Kidney (tissue), 14 donors: ENCODE measurements around the gene SCMH1. TPM values are rescaled to one million over a fixed set of nuclear protein-coding genes. Genes with fewer than 3 reads are reported as not detected.

Source experiments
- DNase-seq, 5 donors: peaks; one replicate each; pipeline ENCODE4 v3.0.0-alpha.2; 2013 to 2020
- FAIRE-seq: peaks from 2 replicates; lab custom pipeline; 2012; peaks lifted over from hg19 to GRCh38; lab: Jason Lieb, UNC
- H3K27ac ChIP-seq, 2 donors: one replicate each; pipeline ENCODE4 v1.7.0; 2013; ENCODE audit warnings: low read depth in 2 of 2, low read length in 2 of 2, inconsistent platforms in 1 of 2
- H3K27me3 ChIP-seq: one replicate; pipeline ENCODE4 v1.7.1; 2013; ENCODE audit warnings: low read length, inconsistent platforms; ENCODE audit not compliant: control insufficient read depth, insufficient read depth
- H3K36me3 ChIP-seq, 3 donors: one replicate each; pipeline versions ENCODE4 v1.7.0 to v1.7.1; 2013; ENCODE audit warnings: low read length in 3 of 3, control low read depth in 1 of 3, inconsistent platforms in 1 of 3; ENCODE audit not compliant: insufficient read depth in 3 of 3, control insufficient read depth in 2 of 3
- H3K4me1 ChIP-seq, 3 donors: one replicate each; pipeline versions ENCODE4 v1.7.0 to v1.7.1; 2013; ENCODE audit warnings: low read length in 3 of 3, inconsistent platforms in 1 of 3, low read depth in 1 of 3; ENCODE audit not compliant: control insufficient read depth in 2 of 3, insufficient read depth in 2 of 3
- H3K4me3 ChIP-seq, 3 donors: one replicate each; pipeline versions ENCODE4 v1.7.0 to v1.8.1; 2013; ENCODE audit warnings: low read length in 3 of 3, control low read depth in 1 of 3, inconsistent platforms in 1 of 3
- H3K9ac ChIP-seq, 3 donors: one replicate each; pipeline versions ENCODE4 v1.7.0 to v1.7.1; 2013; ENCODE audit warnings: low read length in 3 of 3, control low read depth in 1 of 3, inconsistent platforms in 1 of 3
- H3K9me3 ChIP-seq, 3 donors: one replicate each; pipeline versions ENCODE4 v1.7.0 to v1.7.1; 2013; ENCODE audit warnings: low read length in 3 of 3, control low read depth in 1 of 3, inconsistent platforms in 1 of 3; ENCODE audit not compliant: control insufficient read depth in 2 of 3, insufficient read depth in 1 of 3
- intact Hi-C: fragments of 100-400 bp; cut with DNase I; formaldehyde crosslinking; loops from one replicate; pipeline ENCODE4 v1.11.1; 2022
- polyA plus RNA-seq: library from polyadenylated mRNA; stranded (reverse); fragments of 350-450 nt; fragmentation: Illumina TruSeq; extraction: RNeasy Lipid Tissue Mini Kit (QIAGEN cat#74804); gene quantifications from one replicate; pipeline ENCODE4 v1.2.3, GENCODE V29; 2014; ENCODE audit warnings: low read depth, low replicate concordance; ENCODE audit not compliant: insufficient read depth
- total RNA-seq: library from RNA; stranded (reverse); fragmentation: NEBNext Ultra II Directional; extraction: Animal tissue kit (Norgen Biotek cat#: 25700); gene quantifications from one replicate; pipeline ENCODE4 v1.2.1, GENCODE V29; 2021
- TF ChIP-seq, protein P1 (sequence below): IDR thresholded peaks from 3 replicates; pipeline ENCODE4 v1.5.1; 2012; ENCODE audit warnings: mild to moderate bottlenecking, moderate library complexity, borderline replicate concordance; ENCODE audit not compliant: insufficient read depth; ENCODE audit errors: extremely low read depth
- donor health status: control.
- donor health status: control.
- donor health status: control.
- donor health status: control.
- donor health status: control.
- donor health status: DM: yes; HTN: yes; CAD: no.
- donor health status: Normal renal cell carcinoma (clear cell type).

Gene SCMH1
- total and polyA plus RNA-seq, 2 donors from 2014 or later, result 26.4 to 58.3 TPM

- H3K27ac ChIP-seq, result peak overlapping the region in 1 of 2 donors; percentile 36
- no peaks in the 10 kb centered on the region for H3K9me3 ChIP-seq
- DNase-seq, result no peak
- H3K36me3 ChIP-seq, result peaks cover 0 to 5% (median 0%) of the 10 kb centered on the region in 3 donors
- no peak overlapping the region for H3K4me3 ChIP-seq
- H3K27me3 ChIP-seq, result no peaks in the 10 kb centered on the region
- TF ChIP-seq, protein P1, sequence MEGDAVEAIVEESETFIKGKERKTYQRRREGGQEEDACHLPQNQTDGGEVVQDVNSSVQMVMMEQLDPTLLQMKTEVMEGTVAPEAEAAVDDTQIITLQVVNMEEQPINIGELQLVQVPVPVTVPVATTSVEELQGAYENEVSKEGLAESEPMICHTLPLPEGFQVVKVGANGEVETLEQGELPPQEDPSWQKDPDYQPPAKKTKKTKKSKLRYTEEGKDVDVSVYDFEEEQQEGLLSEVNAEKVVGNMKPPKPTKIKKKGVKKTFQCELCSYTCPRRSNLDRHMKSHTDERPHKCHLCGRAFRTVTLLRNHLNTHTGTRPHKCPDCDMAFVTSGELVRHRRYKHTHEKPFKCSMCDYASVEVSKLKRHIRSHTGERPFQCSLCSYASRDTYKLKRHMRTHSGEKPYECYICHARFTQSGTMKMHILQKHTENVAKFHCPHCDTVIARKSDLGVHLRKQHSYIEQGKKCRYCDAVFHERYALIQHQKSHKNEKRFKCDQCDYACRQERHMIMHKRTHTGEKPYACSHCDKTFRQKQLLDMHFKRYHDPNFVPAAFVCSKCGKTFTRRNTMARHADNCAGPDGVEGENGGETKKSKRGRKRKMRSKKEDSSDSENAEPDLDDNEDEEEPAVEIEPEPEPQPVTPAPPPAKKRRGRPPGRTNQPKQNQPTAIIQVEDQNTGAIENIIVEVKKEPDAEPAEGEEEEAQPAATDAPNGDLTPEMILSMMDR, result no peak
- no peak for FAIRE-seq
- no peak overlapping the region for H3K9ac ChIP-seq
- intact Hi-C loops, result no loop called here
- H3K4me1 ChIP-seq, result peaks cover 0 to 27% (median 9%) of the 10 kb centered on the region in 3 donors
Observed at GRCh38 chr1:41149570-41149969, 92.5 kb downstream of the SCMH1 start.

GRCh38 chr1:41144285-41144684 lies 97.8 kb downstream of the SCMH1 start:
- Histone ChIP-seq H3K4me3 (no peak overlapping the region), H3K9ac (no peak overlapping the region), H3K9me3 (peaks cover 2 to 9% (median 3%) of the 10 kb centered on the region in 3 donors), H3K27ac (no peak overlapping the region), H3K36me3 (peaks cover 0 to 4% (median 0%) of the 10 kb centered on the region in 3 donors), H3K27me3 (no peaks in the 10 kb centered on the region), H3K4me1 (no peaks in the 10 kb centered on the region)
- no peak for FAIRE-seq
- no peak for DNase-seq
- TF ChIP-seq, protein P1, result no peak
- intact Hi-C loops, result no loop called here

DNA sequence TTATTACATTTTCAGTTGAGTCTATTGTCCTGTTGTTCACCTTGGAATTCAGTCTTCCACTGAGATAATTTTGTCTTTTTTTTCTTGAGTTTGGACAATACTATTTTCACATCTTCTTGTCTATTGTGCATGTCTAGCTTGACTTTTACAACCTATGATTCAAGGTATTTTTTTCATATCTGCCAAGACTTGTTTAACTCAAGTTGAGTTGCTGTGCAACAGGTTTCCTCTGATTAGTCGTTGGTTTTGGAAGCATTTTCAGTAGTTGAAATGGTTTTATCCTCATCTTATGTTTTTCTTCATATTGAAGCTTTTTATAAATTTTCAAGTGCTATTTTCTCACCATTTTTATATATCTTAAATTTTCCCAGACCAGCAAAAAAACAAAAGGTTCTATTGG lies 103.6 kb downstream of the SCMH1 start:
- intact Hi-C loops, result no loop called here
- TF ChIP-seq, protein P1, result no peak
- no peak for FAIRE-seq

More for the DNA sequence above, 103.6 kb downstream of the SCMH1 start:
- no peak overlapping the region for H3K9ac ChIP-seq
- H3K27ac ChIP-seq, result no peak overlapping the region
- H3K4me3 ChIP-seq, result no peak overlapping the region
- H3K9me3 ChIP-seq, result peaks cover 2 to 9% (median 3%) of the 10 kb centered on the region in 3 donors
- H3K36me3 ChIP-seq, result peaks cover 0 to 2% (median 2%) of the 10 kb centered on the region in 3 donors
- H3K4me1 ChIP-seq, result no peaks in the 10 kb centered on the region
- no peaks in the 10 kb centered on the region for H3K27me3 ChIP-seq
- DNase-seq, result no peak
